AG09319 (cell line): Measurements from ENCODE around the gene OR4C13.
"Not testable (repeated sequence)": the region's sequence is repeated elsewhere in the genome, so short reads cannot be mapped to it uniquely, and the experiment has no call there.

ENCODE experiments used
- DNase-seq: peaks from one replicate; pipeline ENCODE4 v3.0.0-alpha.2; 2010; ENCODE audit warnings: low read depth; ENCODE audit errors: extremely low read depth
- CTCF ChIP-seq: IDR thresholded peaks from 2 replicates; pipeline ENCODE4 v1.5.1; 2011; ENCODE audit warnings: low read depth, mild to moderate bottlenecking, inconsistent platforms, low read length, moderate library complexity

Gene OR4C13

DNA sequence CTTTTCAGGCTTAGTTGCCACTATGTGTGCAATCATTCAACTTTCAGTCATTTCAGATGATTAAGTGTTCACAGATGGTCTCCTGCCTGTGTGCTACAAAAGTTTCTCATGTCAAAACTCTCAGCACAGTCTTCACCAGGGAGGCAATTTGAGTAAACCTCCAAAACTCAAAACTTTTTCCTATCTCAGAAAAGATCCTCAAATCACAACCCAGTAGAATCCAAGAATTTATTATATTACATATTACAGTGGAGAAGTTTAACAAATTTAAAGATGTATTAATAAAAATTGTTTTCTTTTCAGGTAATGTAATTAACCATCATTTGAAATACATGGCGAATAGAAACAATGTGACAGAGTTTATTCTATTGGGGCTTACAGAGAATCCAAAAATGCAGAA is at the start of gene OR4C13:
Gene OR4C13 (plus strand): TSS at position 301 of the 400 bp plus-strand sequence. CDS start 32 bp downstream, at position 333.
- no peak for TF ChIP-seq CTCF
- DNase-seq = no peak

- not testable (repeated sequence) for DNase-seq
Measured at GRCh38 chr11:49911516-49911915, 40.7 kb upstream of the OR4C13 start.

DNA sequence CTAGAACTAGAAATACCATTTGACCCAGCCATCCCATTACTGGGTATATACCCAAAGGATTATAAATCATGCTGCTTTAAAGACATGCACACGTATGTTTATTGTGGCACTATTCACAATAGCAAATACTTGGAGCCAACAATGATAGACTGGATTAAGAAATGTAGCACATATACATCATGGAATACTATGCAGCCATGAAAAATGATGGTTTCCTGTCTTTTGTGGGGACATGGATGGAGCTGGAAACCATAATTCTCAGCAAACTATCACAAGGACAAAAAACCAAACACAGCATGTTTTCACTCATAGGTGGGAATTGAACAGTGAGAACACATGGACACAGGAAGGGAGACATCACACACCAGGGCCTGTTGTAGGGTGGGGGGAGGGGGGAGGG is 3.5 kb upstream of the OR4C13 start:
- DNase-seq = not testable (repeated sequence)

DNA sequence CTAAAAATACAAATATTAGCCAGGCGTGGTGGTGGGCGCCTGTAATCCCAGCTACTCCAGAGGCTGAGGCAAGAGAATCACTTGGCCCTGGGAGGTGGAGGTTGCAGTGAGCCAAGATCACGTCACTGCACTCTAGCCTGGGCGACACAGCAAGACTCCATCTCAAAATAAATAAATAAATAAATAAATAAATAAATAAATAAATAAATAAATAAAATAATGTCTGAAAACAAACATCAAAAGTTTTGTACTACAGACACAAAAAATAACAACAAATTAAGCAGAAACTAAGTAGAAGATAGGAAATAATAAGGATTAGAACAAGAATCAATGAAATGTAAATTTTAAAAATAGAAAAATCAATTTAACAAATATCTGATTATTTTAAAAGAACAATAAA is 21.2 kb downstream of the OR4C13 start:
- DNase-seq = not testable (repeated sequence)

DNA sequence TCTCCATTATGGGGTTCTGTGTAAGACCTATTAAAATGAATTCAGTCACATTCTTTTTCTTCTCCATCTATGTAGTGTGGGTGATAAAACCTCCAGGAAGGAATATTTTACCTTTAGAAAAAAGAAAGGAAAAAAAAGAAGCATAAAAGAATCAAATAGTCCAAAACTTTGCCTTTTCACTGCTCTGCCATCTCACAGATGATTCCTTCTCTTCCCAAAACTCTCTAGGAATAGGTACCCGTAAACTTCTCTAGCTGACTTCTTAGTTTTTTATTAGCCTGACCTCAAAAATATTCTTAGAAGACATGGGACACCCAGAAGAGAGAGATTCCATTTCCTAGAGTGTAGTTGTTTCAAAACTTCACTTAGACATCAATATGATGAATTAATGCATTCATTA is 30.2 kb downstream of the OR4C13 start, which contains the start of gene OR4C12:
Gene OR4C12 (minus strand): TSS at position 101 of the 400 bp plus-strand sequence. CDS start 34 bp downstream, at position 67.
- not testable (repeated sequence) for DNase-seq

DNA sequence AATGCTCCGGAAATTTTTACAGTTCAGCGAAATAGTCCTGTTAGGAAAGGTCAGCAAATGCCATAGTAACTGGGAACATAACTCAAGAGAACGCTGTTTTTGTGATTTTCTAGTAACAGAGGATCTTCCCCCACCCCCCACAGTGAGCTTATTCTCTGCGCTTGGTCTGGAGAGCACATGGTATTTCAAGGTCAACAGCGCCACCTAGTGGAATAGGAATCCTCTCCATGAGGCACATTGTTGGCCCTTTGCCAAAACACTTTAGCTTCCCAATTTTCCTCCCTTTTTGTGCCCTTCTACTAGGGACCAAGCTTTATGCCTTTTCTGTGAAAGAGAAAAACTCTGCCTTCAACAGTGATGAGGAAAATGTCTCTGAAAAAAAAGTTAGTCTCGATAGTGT is 43.4 kb downstream of the OR4C13 start:
- peak; percentile 1 for DNase-seq

More for the DNA sequence above, 43.4 kb downstream of the OR4C13 start:
- TF ChIP-seq CTCF = peak; percentile 32
